Embryonic facial prominence (tissue), 1 donor: ENCODE data around the gene DNAAF8.
"Not testable (repeated sequence)": the region's sequence is repeated elsewhere in the genome, so short reads cannot be mapped to it uniquely, and the experiment has no call there.

Experiments
- DNase-seq: peaks from one replicate; pipeline ENCODE4 v3.0.0-alpha.2; 2016; ENCODE audit errors: extremely low spot score

Gene DNAAF8

GRCh38 chr16:4783251-4783950 lies 49.1 kb downstream of the DNAAF8 start:
- no peak for DNase-seq

- DNase-seq = no peak
These were observed 49.6 kb downstream of the DNAAF8 start for GRCh38 chr16:4783951-4784336.

- not testable (repeated sequence) for DNase-seq
These were observed 50.2 kb downstream of the DNAAF8 start for GRCh38 chr16:4784444-4784987.

- no peak for DNase-seq
These were observed 51.6 kb downstream of the DNAAF8 start for GRCh38 chr16:4785758-4786433.

- no peak for DNase-seq
These were observed 52.7 kb downstream of the DNAAF8 start for GRCh38 chr16:4787068-4787467.

- no peak for DNase-seq
These were observed 53.5 kb downstream of the DNAAF8 start, which contains the start of gene SEPTIN12 for GRCh38 chr16:4787627-4788482. Gene SEPTIN12 (minus strand): TSS chr16:4788345. CDS start chr16:4787645, 700 bp downstream.

GRCh38 chr16:4788489-4788889 lies 54.2 kb downstream of the DNAAF8 start:
- no peak for DNase-seq

- no peak for DNase-seq
These were observed 54.6 kb downstream of the DNAAF8 start for GRCh38 chr16:4788910-4789309.

- no peak for DNase-seq
These were observed 55.9 kb downstream of the DNAAF8 start for GRCh38 chr16:4790261-4790660.

- no peak for DNase-seq
These were observed 56.5 kb downstream of the DNAAF8 start for GRCh38 chr16:4790871-4791270.

- DNase-seq = no peak
These were observed 58.7 kb downstream of the DNAAF8 start for GRCh38 chr16:4792951-4793513.

GRCh38 chr16:4795181-4795827 lies 61.0 kb downstream of the DNAAF8 start, which contains the start of gene SMIM22:
Gene SMIM22 (plus strand): TSS chr16:4795369. CDS start chr16:4795735, 366 bp downstream.
- DNase-seq = no peak

GRCh38 chr16:4795828-4796572 lies 61.7 kb downstream of the DNAAF8 start:
- no peak for DNase-seq

- DNase-seq = no peak
These were observed 62.9 kb downstream of the DNAAF8 start for GRCh38 chr16:4796982-4797804.

GRCh38 chr16:4797805-4798252 lies 63.5 kb downstream of the DNAAF8 start:
- no peak for DNase-seq

- no peak for DNase-seq
These were observed 64.1 kb downstream of the DNAAF8 start for GRCh38 chr16:4798456-4798855.
